LNCAP (cell line): ENCODE measurements around the gene CLTA.

Source experiments
- CTCF ChIP-seq: fragments of 450-650 bp; IDR thresholded peaks from 2 replicates; pipeline ENCODE4 v1.5.1; 2017; ENCODE audit warnings: mild to moderate bottlenecking

The CLTA gene

DNA sequence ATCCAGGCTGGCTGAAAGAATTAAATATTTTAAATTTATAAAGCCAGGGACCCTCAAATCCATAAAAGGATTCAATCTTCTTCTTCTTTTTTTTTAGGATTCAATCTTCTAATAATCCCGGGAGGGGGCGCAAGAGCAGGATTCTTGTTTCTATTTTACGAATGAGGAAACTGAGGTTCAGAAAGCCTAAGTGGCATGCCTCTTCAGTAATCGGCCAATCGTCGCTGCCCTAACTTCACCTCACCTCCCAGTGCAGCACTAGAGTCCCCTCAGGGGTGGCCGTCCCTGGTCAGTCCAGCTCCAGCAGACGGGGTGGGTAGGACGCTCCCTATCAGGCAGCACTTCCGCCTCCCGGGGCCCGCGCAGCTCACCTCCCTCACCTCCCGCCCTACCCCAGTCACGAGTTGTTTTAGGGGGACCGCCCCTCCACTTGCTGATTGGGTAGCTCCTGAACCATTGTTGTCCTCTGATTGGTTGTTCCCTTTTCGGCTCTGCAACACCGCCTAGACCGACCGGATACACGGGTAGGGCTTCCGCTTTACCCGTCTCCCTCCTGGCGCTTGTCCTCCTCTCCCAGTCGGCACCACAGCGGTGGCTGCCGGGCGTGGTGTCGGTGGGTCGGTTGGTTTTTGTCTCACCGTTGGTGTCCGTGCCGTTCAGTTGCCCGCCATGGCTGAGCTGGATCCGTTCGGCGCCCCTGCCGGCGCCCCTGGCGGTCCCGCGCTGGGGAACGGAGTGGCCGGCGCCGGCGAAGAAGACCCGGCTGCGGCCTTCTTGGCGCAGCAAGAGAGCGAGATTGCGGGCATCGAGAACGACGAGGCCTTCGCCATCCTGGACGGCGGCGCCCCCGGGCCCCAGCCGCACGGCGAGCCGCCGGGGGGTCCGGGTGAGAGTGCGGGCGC is at the start of gene CLTA:
Gene CLTA (plus strand): TSS at position 534 of the 902 bp plus-strand sequence. CDS start 136 bp downstream, at position 670.
- peak; percentile 65 for TF ChIP-seq CTCF

- TF ChIP-seq CTCF, result peak; percentile 52; the same call in 1 of the 2 replicates
Measured at GRCh38 chr9:36141288-36141687, 49.4 kb upstream of the CLTA start.

- TF ChIP-seq CTCF, result no peak
Measured at GRCh38 chr9:36141761-36142160, 49.0 kb upstream of the CLTA start.

GRCh38 chr9:36142510-36143244 is 48.0 kb upstream of the CLTA start:
- no peak for TF ChIP-seq CTCF

- TF ChIP-seq CTCF, result no peak
Measured at GRCh38 chr9:36143245-36143641, 47.5 kb upstream of the CLTA start.

DNA sequence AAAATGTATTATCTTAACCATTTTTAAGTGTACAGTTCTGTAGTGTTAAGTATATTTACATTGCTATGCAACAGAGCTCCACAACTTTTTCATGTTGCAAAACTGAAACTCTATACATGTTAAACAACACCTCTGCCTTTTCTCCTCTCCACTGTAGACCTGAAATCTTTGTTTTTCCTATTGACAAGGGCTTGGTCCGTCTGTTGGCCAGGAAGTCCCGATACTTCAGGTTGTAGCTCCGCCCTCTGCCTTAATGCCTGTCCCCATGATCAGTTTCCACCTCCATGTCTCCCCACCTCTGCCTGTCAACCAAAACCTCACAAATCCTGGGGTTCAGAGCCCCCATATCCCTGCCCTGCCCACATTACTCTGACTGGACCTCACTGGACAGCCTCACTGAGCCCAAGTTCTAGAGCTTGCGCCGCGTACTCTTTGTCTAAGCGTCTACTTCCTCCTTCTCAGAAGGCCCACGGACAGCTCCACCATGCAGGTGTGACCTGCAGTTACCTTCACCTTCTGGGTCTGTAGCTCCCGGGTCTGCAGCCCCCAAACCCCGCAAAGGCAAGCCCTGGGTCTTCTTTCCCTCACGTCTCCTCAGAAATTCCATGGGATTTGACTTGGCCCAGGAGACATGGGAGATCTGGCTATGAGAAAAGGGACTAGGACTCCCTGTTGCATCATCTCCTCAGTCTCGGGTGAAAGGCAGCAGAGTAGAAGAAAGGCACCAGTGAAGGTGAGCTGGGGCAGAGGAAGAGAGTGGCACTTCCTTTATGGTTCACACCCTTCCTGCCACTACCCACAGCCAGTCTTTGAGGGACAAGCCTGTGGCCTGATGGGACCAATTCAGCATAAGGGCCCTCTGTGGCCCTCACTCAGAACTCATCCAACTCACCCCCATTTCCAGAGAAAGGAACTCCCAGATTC is 46.1 kb upstream of the CLTA start:
- TF ChIP-seq CTCF, result no peak

DNA sequence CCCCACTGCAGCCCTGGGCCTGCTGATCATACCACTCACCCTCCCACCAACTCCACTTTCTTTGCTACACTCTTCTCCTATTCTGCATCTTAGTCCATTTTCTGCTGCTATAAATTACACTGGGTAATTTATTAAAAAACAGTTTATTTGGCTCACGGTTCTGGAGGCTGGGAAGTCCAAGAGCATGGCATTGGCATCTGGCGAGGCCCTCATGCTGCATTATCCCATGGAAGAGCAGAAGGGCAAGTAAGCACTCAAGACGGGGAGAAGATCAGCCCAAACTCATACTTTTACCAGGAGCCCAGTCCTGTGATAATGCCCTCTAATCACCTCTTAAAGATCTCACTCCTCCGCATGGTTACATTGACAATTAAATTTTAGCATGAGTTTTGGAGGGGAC is 44.8 kb upstream of the CLTA start:
- no peak for TF ChIP-seq CTCF
